Measurements from ENCODE around the gene ZDHHC16. TPM values are rescaled to one million over a fixed set of nuclear protein-coding genes. Genes with fewer than 3 reads are reported as not detected.

Gene ZDHHC16
- polyA plus RNA-seq (2013, experiment 1 of 2): 42.5 TPM
- polyA plus RNA-seq (2013, experiment 2 of 2): 41.6 TPM

- Histone ChIP-seq H3K27me3 (ENCODE audit: insufficient read depth, low read length, poor library complexity) (no peaks in the 10 kb centered on the region), H2BK120ac (ENCODE audit: low read depth, low read length) (no peak within 1 kb of the TSS), H3K27ac (ENCODE audit: low read depth, low read length) (peak within 1 kb of the TSS; percentile 27), H2BK5ac (ENCODE audit: low read length) (no peak within 1 kb of the TSS), H2BK15ac (replicated peaks; ENCODE audit: low read depth) (no peak within 1 kb of the TSS), H4K8ac (ENCODE audit: low read depth, low read length) (peak within 1 kb of the TSS; percentile 95), H3K56ac (ENCODE audit: low read length) (peak within 1 kb of the TSS; percentile 89), H3K4me3 (ENCODE audit: low read length) (peak within 1 kb of the TSS; percentile 58), H3K79me2 (ENCODE audit: control insufficient read depth, insufficient read depth, low read length) (peaks cover 29% of the 10 kb centered on the region), H3K4me1 (ENCODE audit: control insufficient read depth, low read depth, low read length) (no peaks in the 10 kb centered on the region), H3K23ac (ENCODE audit: low read length) (no peak within 1 kb of the TSS), H3K36me3 (ENCODE audit: control insufficient read depth, insufficient read depth, low read length) (no peaks in the 10 kb centered on the region), H3K4me2 (ENCODE audit: low read length) (peak within 1 kb of the TSS; percentile 50), H4K5ac (ENCODE audit: low read length) (no peak within 1 kb of the TSS), H3K9ac (ENCODE audit: low read length) (peak within 1 kb of the TSS; percentile 73), H3K18ac (ENCODE audit: low read length) (peak within 1 kb of the TSS; percentile 83), H3K79me1 (ENCODE audit: low read length) (peaks cover 19% of the 10 kb centered on the region), H2AK5ac (ENCODE audit: low read length) (no peak within 1 kb of the TSS), H3K4ac (ENCODE audit: low read depth, low read length) (peak within 1 kb of the TSS; percentile 40)
- no CpG with 5 or more reads among the region's 66 CpGs for WGBS (ENCODE audit: extremely low coverage, insufficient coverage, low lambda C conversion rate)
- peak; percentile 99 for DNase-seq
Observed at GRCh38 chr10:97445722-97446639, at the start of gene ZDHHC16, which contains the start of gene EXOSC1. Gene ZDHHC16 (plus strand): TSS chr10:97446175. CDS start chr10:97451676, 5,501 bp downstream. Gene EXOSC1 (minus strand): TSS chr10:97446006. CDS start chr10:97445985, 21 bp downstream.

- Histone ChIP-seq H3K23ac (ENCODE audit: low read length) (no peak overlapping the region), H3K18ac (ENCODE audit: low read length) (no peak overlapping the region), H2BK15ac (replicated peaks; ENCODE audit: low read depth) (no peak overlapping the region), H3K4me2 (ENCODE audit: low read length) (peak overlapping the region; percentile 93), H3K9ac (ENCODE audit: low read length) (peak overlapping the region; percentile 70), H3K79me2 (ENCODE audit: control insufficient read depth, insufficient read depth, low read length) (peaks cover 10% of the 10 kb centered on the region), H3K56ac (ENCODE audit: low read length) (peak overlapping the region; percentile 86), H4K5ac (ENCODE audit: low read length) (no peak overlapping the region), H3K79me1 (ENCODE audit: low read length) (no peaks in the 10 kb centered on the region), H3K27ac (ENCODE audit: low read depth, low read length) (no peak overlapping the region), H2BK120ac (ENCODE audit: low read depth, low read length) (no peak overlapping the region), H3K36me3 (ENCODE audit: control insufficient read depth, insufficient read depth, low read length) (peaks cover 3% of the 10 kb centered on the region), H2BK5ac (ENCODE audit: low read length) (no peak overlapping the region), H3K4ac (ENCODE audit: low read depth, low read length) (no peak overlapping the region), H3K4me1 (ENCODE audit: control insufficient read depth, low read depth, low read length) (no peaks in the 10 kb centered on the region), H2AK5ac (ENCODE audit: low read length) (no peak overlapping the region), H3K4me3 (ENCODE audit: low read length) (no peak overlapping the region), H3K27me3 (ENCODE audit: insufficient read depth, low read length, poor library complexity) (no peaks in the 10 kb centered on the region), H4K8ac (ENCODE audit: low read depth, low read length) (no peak overlapping the region)
- WGBS (ENCODE audit: extremely low coverage, insufficient coverage, low lambda C conversion rate): no CpG with 5 or more reads among the region's 21 CpGs
- DNase-seq: peak; percentile 62
Observed at GRCh38 chr10:97399843-97400545, 46.0 kb upstream of the ZDHHC16 start.

GRCh38 chr10:97400665-97401454, 45.1 kb upstream of the ZDHHC16 start, which contains the start of gene RRP12:
Gene RRP12 (minus strand): TSS chr10:97401340. CDS start chr10:97401231, 109 bp downstream.
- peak; percentile 100 for DNase-seq
- Histone ChIP-seq H4K8ac (ENCODE audit: low read depth, low read length) (no peak within 1 kb of the TSS), H3K4me2 (ENCODE audit: low read length) (peak within 1 kb of the TSS; percentile 93), H3K9ac (ENCODE audit: low read length) (peak within 1 kb of the TSS; percentile 70), H3K4me1 (ENCODE audit: control insufficient read depth, low read depth, low read length) (no peaks in the 10 kb centered on the region), H3K36me3 (ENCODE audit: control insufficient read depth, insufficient read depth, low read length) (peaks cover 3% of the 10 kb centered on the region), H3K27ac (ENCODE audit: low read depth, low read length) (no peak within 1 kb of the TSS), H3K23ac (ENCODE audit: low read length) (no peak within 1 kb of the TSS), H3K56ac (ENCODE audit: low read length) (peak within 1 kb of the TSS; percentile 86), H2BK15ac (replicated peaks; ENCODE audit: low read depth) (no peak within 1 kb of the TSS), H2BK5ac (ENCODE audit: low read length) (no peak within 1 kb of the TSS), H3K4me3 (ENCODE audit: low read length) (peak within 1 kb of the TSS; percentile 98), H2AK5ac (ENCODE audit: low read length) (no peak within 1 kb of the TSS), H4K5ac (ENCODE audit: low read length) (no peak within 1 kb of the TSS), H3K4ac (ENCODE audit: low read depth, low read length) (no peak within 1 kb of the TSS), H2BK120ac (ENCODE audit: low read depth, low read length) (no peak within 1 kb of the TSS), H3K79me1 (ENCODE audit: low read length) (no peaks in the 10 kb centered on the region), H3K18ac (ENCODE audit: low read length) (no peak within 1 kb of the TSS), H3K27me3 (ENCODE audit: insufficient read depth, low read length, poor library complexity) (no peaks in the 10 kb centered on the region), H3K79me2 (ENCODE audit: control insufficient read depth, insufficient read depth, low read length) (peaks cover 10% of the 10 kb centered on the region)
- no CpG with 5 or more reads among the region's 39 CpGs for whole genome bisulfite sequencing (ENCODE audit: extremely low coverage, insufficient coverage, low lambda C conversion rate)

- H3K18ac ChIP-seq (ENCODE audit: low read length): no peak overlapping the region
- H2BK15ac ChIP-seq (replicated peaks; ENCODE audit: low read depth): no peak overlapping the region
- H2BK5ac ChIP-seq (ENCODE audit: low read length): no peak overlapping the region
- no peak overlapping the region for H3K27ac ChIP-seq (ENCODE audit: low read depth, low read length)
- H3K4me2 ChIP-seq (ENCODE audit: low read length): no peak overlapping the region
- no peak overlapping the region for H3K9ac ChIP-seq (ENCODE audit: low read length)
- H3K4me1 ChIP-seq (ENCODE audit: control insufficient read depth, low read depth, low read length): no peaks in the 10 kb centered on the region
- no CpG with 5 or more reads among the region's 13 CpGs for WGBS (ENCODE audit: extremely low coverage, insufficient coverage, low lambda C conversion rate)
- no peak overlapping the region for H2BK120ac ChIP-seq (ENCODE audit: low read depth, low read length)
- no peak overlapping the region for H3K23ac ChIP-seq (ENCODE audit: low read length)
- no peak overlapping the region for H3K4ac ChIP-seq (ENCODE audit: low read depth, low read length)
- H3K79me2 ChIP-seq (ENCODE audit: control insufficient read depth, insufficient read depth, low read length): peaks cover 10% of the 10 kb centered on the region
- peak; percentile 26 for DNase-seq
- H3K56ac ChIP-seq (ENCODE audit: low read length): no peak overlapping the region
- no peaks in the 10 kb centered on the region for H3K79me1 ChIP-seq (ENCODE audit: low read length)
- no peaks in the 10 kb centered on the region for H3K27me3 ChIP-seq (ENCODE audit: insufficient read depth, low read length, poor library complexity)
- H2AK5ac ChIP-seq (ENCODE audit: low read length): no peak overlapping the region
- no peak overlapping the region for H4K5ac ChIP-seq (ENCODE audit: low read length)
- H3K36me3 ChIP-seq (ENCODE audit: control insufficient read depth, insufficient read depth, low read length): no peaks in the 10 kb centered on the region
- no peak overlapping the region for H4K8ac ChIP-seq (ENCODE audit: low read depth, low read length)
- H3K4me3 ChIP-seq (ENCODE audit: low read length): no peak overlapping the region
Observed at GRCh38 chr10:97401455-97401919, 44.5 kb upstream of the ZDHHC16 start.

- no peaks in the 10 kb centered on the region for H3K79me1 ChIP-seq (ENCODE audit: low read length)
- no peak overlapping the region for H3K23ac ChIP-seq (ENCODE audit: low read length)
- H3K4me2 ChIP-seq (ENCODE audit: low read length): no peak overlapping the region
- H2BK15ac ChIP-seq (replicated peaks; ENCODE audit: low read depth): no peak overlapping the region
- no peaks in the 10 kb centered on the region for H3K36me3 ChIP-seq (ENCODE audit: control insufficient read depth, insufficient read depth, low read length)
- no peak overlapping the region for H3K56ac ChIP-seq (ENCODE audit: low read length)
- no peaks in the 10 kb centered on the region for H3K27me3 ChIP-seq (ENCODE audit: insufficient read depth, low read length, poor library complexity)
- H2BK120ac ChIP-seq (ENCODE audit: low read depth, low read length): no peak overlapping the region
- H3K18ac ChIP-seq (ENCODE audit: low read length): no peak overlapping the region
- H3K79me2 ChIP-seq (ENCODE audit: control insufficient read depth, insufficient read depth, low read length): peaks cover 10% of the 10 kb centered on the region
- no peak overlapping the region for H3K27ac ChIP-seq (ENCODE audit: low read depth, low read length)
- H3K9ac ChIP-seq (ENCODE audit: low read length): no peak overlapping the region
- H2BK5ac ChIP-seq (ENCODE audit: low read length): no peak overlapping the region
- no peaks in the 10 kb centered on the region for H3K4me1 ChIP-seq (ENCODE audit: control insufficient read depth, low read depth, low read length)
- no peak overlapping the region for H4K8ac ChIP-seq (ENCODE audit: low read depth, low read length)
- H3K4ac ChIP-seq (ENCODE audit: low read depth, low read length): no peak overlapping the region
- H4K5ac ChIP-seq (ENCODE audit: low read length): no peak overlapping the region
- no peak for DNase-seq
- H2AK5ac ChIP-seq (ENCODE audit: low read length): no peak overlapping the region
- H3K4me3 ChIP-seq (ENCODE audit: low read length): no peak overlapping the region
Observed at GRCh38 chr10:97404044-97404443, 41.9 kb upstream of the ZDHHC16 start.

Data from mesendoderm (in vitro differentiated cells).